Upper lobe of left lung (tissue), 6 donors: ENCODE results near the gene KCNMA1. TPM values are rescaled to one million over a fixed set of nuclear protein-coding genes. Genes with fewer than 3 reads are reported as not detected.

Source experiments
- ATAC-seq, 2 donors: fragments of 200-7000 bp; cut with Tn5 transposase; one replicate each; pipeline ENCODE4 v1.9.1; 2022; ENCODE audit warnings: mild to moderate bottlenecking in 2 of 2, moderate library complexity in 2 of 2; ENCODE audit not compliant: low FRiP score in 2 of 2
- DNase-seq, 2 donors: peaks; one replicate each; pipeline ENCODE4 v3.0.0-alpha.2; 2019 to 2020
- H3K27ac ChIP-seq, 4 donors: fragments of 200-600 bp; sonication (generic); one replicate each; pipeline ENCODE4 v1.5.1; 2016 to 2019
- H3K27me3 ChIP-seq, 4 donors: fragments of 200-600 bp; sonication (generic); one replicate each; pipeline ENCODE4 v1.5.1; 2017 to 2019
- H3K36me3 ChIP-seq, 4 donors: fragments of 200-600 bp; sonication (generic); one replicate each; pipeline ENCODE4 v1.5.1; 2016 to 2019
- H3K4me1 ChIP-seq, 4 donors: fragments of 200-600 bp; sonication (generic); one replicate each; pipeline ENCODE4 v1.5.1; 2018 to 2019
- H3K4me3 ChIP-seq, 4 donors: fragments of 200-600 bp; sonication (generic); one replicate each; pipeline ENCODE4 v1.5.1; 2017 to 2019; ENCODE audit warnings: mild to moderate bottlenecking in 2 of 4, moderate library complexity in 1 of 4
- H3K9me3 ChIP-seq, 4 donors: fragments of 200-600 bp; sonication (generic); one replicate each; pipeline ENCODE4 v1.5.1; 2018 to 2019
- CTCF ChIP-seq, 6 experiments: fragments of 450-650 bp in 4 of 6; fragments of 200-600 bp in 2 of 6; sonication (generic) in 2 of 6; IDR thresholded peaks; one replicate each; pipeline ENCODE4 v1.5.1; 2016 to 2019; ENCODE audit warnings: antibody characterized with exemption in 6 of 6
- EP300 ChIP-seq, 4 donors: sonication (generic); formaldehyde crosslinking; IDR thresholded peaks; one replicate each; pipeline ENCODE4 v1.5.1; 2017; ENCODE audit warnings: antibody characterized with exemption in 4 of 4, control low read depth in 2 of 4
- POLR2A ChIP-seq, 4 donors: fragments of 450-650 bp; IDR thresholded peaks; one replicate each; pipeline ENCODE4 v1.5.1; 2016 to 2017; ENCODE audit warnings: antibody characterized with exemption in 4 of 4, mild to moderate bottlenecking in 2 of 4
- POLR2AphosphoS5 ChIP-seq, 2 donors: sonication (generic); formaldehyde crosslinking; IDR thresholded peaks; one replicate each; pipeline ENCODE4 v1.5.1; 2017; ENCODE audit warnings: antibody characterized with exemption in 2 of 2
- WGBS, 2 donors: methylation state at CpG; one replicate each; pipeline ENCODE4 v1.1.5; 2017 to 2018; 5-methylcytosine and 5-hydroxymethylcytosine counted together
- total RNA-seq, 6 donors: library from RNA; depleted of rRNA in 4 of 6; stranded (reverse); fragments of >200 nt in 4 of 6; gene quantifications; one replicate each; pipeline versions ENCODE4 v1.1.0 to v1.2.1, GENCODE V29; 2016 to 2021
- donor health status: DM: no; HTN: no; CAD: no; lungs with moderate emphysema.
- donor health status: DM: no; HTN: yes; CAD: no; lungs with severe emphysema.

Gene KCNMA1
- total RNA-seq, 6 donors from 2014 or later, result 5.8 to 107 (median 22.0) TPM

DNA sequence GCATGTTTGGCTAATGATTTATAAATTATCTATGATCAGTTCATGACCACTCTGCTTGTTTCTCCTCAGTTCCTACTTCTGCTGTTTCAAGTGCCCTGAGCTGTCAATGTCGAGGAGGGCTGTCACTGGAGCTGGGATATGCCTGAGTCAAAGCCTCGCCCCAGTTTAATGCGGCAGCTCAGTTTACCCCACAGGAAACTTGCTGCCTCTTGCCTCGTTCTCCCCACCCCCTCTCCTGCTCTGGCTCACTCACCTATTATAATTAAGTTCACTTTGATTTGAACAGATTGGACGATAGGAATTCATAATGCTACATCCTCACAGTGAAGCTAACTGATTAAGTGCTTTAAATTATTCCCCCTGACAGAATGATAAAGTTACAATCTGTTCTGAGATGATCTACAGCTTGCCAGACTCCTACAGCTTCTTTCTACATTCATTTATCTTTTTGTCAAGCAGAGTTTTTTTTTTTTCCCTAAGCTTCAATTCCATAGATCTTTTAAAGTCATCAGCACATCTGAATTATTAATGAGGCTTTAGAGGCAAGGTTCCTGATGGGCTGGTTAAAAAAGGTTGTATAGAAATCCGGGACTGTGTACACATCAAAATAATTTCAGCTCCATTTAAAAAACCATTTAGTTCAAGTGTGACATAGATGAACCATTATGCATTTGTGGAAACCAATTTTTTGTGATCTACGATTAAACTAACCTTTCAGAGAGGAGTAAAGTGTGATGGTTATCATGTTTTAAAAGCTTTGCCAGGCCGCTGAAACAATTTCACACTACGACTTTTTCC is 758.3 kb downstream of the KCNMA1 start:
- H3K4me3 ChIP-seq, result no peak overlapping the region
- H3K9me3 ChIP-seq, result no peaks in the 10 kb centered on the region
- whole genome bisulfite sequencing, 2 donors, result 65 to 72% methylated on average over 9 of the region's 9 CpGs
- no peaks in the 10 kb centered on the region for H3K4me1 ChIP-seq
- no peaks in the 10 kb centered on the region for H3K27me3 ChIP-seq
- DNase-seq (no peak), ATAC-seq (no peak)
- TF ChIP-seq EP300 (IDR thresholded peaks at IDR 0.05) (no peak), POLR2AphosphoS5 (IDR thresholded peaks at IDR 0.05) (no peak), POLR2A (IDR thresholded peaks at IDR 0.05) (no peak), CTCF (IDR thresholded peaks at IDR 0.05) (no peak)
- no peaks in the 10 kb centered on the region for H3K36me3 ChIP-seq
- H3K27ac ChIP-seq, result no peak overlapping the region

GRCh38 chr10:76878514-76878913 is 759.1 kb downstream of the KCNMA1 start:
- Histone ChIP-seq H3K27ac (no peak overlapping the region), H3K4me3 (no peak overlapping the region), H3K36me3 (no peaks in the 10 kb centered on the region), H3K9me3 (no peaks in the 10 kb centered on the region), H3K4me1 (no peaks in the 10 kb centered on the region), H3K27me3 (no peaks in the 10 kb centered on the region)
- no peak for ATAC-seq
- TF ChIP-seq CTCF (IDR thresholded peaks at IDR 0.05), result no peak
- no peak for TF ChIP-seq POLR2A (IDR thresholded peaks at IDR 0.05)
- no peak for DNase-seq
- 66 to 68% methylated on average over 3 of the region's 3 CpGs for WGBS, 2 donors

DNA sequence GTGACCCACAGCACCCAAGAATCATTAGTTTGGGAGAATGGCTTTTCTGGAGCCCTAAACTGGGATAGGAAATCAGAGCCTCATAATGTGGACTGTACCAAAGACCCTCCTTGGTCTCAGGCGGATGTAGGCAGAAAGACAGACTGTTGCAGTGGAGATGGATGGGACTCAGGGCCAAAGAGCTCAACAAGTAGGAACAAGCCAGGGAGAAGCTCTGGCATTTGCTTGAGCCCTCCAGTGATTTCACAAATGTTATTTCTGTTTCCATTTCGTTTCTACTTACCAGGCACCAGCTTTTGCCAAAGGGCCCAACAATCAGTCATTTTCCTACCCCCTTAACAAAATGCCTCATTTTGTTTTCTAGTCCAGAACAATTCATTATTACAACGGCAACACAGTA is 762.7 kb downstream of the KCNMA1 start:
- ATAC-seq (no peak), DNase-seq (no peak)
- WGBS, 2 donors, result 78 to 88% methylated on average over 3 of the region's 3 CpGs
- no peaks in the 10 kb centered on the region for H3K27me3 ChIP-seq
- H3K36me3 ChIP-seq, result no peaks in the 10 kb centered on the region
- H3K9me3 ChIP-seq, result no peaks in the 10 kb centered on the region
- H3K27ac ChIP-seq, result no peak overlapping the region
- no peaks in the 10 kb centered on the region for H3K4me1 ChIP-seq
- TF ChIP-seq POLR2AphosphoS5 (IDR thresholded peaks at IDR 0.05) (no peak), EP300 (IDR thresholded peaks at IDR 0.05) (no peak), CTCF (IDR thresholded peaks at IDR 0.05) (no peak), POLR2A (IDR thresholded peaks at IDR 0.05) (no peak)
- no peak overlapping the region for H3K4me3 ChIP-seq

GRCh38 chr10:76874176-76874575 is 763.4 kb downstream of the KCNMA1 start:
- ATAC-seq, result peak in 1 of 2 donors; percentile 92
- no peak for DNase-seq
- H3K9me3 ChIP-seq, result no peaks in the 10 kb centered on the region

More at GRCh38 chr10:76874176-76874575, 763.4 kb downstream of the KCNMA1 start:
- Histone ChIP-seq H3K36me3 (no peaks in the 10 kb centered on the region), H3K4me1 (no peaks in the 10 kb centered on the region), H3K4me3 (no peak overlapping the region), H3K27me3 (no peaks in the 10 kb centered on the region), H3K27ac (no peak overlapping the region)
- TF ChIP-seq POLR2AphosphoS5 (IDR thresholded peaks at IDR 0.05) (no peak), CTCF (IDR thresholded peaks at IDR 0.05) (no peak), POLR2A (IDR thresholded peaks at IDR 0.05) (no peak), EP300 (IDR thresholded peaks at IDR 0.05) (no peak)
- WGBS, 2 donors, result 48 to 53% methylated on average over 1 of the region's 1 CpG
